Cardiac fibroblast (primary cell): ENCODE results near the gene EVX1.

Experiments used
- DNase-seq, 2 donors: peaks; one replicate each; pipeline versions ENCODE4 v3.0.0 to v3.0.0-alpha.2; 2010; ENCODE audit warnings: low read depth in 2 of 2
- H3K4me3 ChIP-seq, 2 donors: replicated peaks in 1 of 2; 1 replicate in 1 of 2; 2 replicates in 1 of 2; pipeline ENCODE4 v1.5.1; 2011; ENCODE audit warnings: low read depth in 2 of 2, low read length in 2 of 2, mild to moderate bottlenecking in 2 of 2, moderate library complexity in 1 of 2
- CTCF ChIP-seq: IDR thresholded peaks from one replicate; pipeline ENCODE4 v1.5.1; 2011; ENCODE audit warnings: low read depth, mild to moderate bottlenecking, low read length, inconsistent platforms

The EVX1 gene

DNA sequence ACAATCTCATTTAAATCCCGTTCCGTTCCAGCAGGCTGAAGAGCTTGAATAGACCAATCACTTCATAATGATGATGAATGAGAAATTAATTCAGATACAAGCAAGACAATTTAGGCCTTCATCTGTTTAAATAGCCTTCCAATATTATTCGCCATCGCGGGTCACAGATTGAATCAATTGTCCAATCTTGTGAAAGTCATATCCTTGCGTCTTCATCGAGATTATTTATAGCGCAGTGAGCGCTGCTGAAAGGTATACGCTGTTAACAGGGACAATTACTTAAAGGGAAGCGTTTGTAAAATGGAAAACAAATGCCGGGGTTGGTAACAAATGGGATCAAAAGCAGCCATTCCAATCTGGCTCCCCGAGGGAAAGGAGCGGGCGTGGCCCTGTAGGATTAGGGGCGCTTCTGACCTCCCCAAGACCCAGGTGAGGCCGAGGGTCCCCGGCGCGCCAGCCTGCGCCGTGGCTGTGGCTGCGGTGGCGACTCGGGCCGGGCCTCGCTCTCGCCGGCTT, 8.6 kb downstream of the EVX1 start:
- DNase-seq = no peak
- H3K4me3 ChIP-seq = no peak overlapping the region
- TF ChIP-seq CTCF = no peak

- no peak for TF ChIP-seq CTCF
- no peak for DNase-seq
- H3K4me3 ChIP-seq = no peak overlapping the region
Measured at GRCh38 chr7:27251652-27252590, 9.3 kb downstream of the EVX1 start.

DNA sequence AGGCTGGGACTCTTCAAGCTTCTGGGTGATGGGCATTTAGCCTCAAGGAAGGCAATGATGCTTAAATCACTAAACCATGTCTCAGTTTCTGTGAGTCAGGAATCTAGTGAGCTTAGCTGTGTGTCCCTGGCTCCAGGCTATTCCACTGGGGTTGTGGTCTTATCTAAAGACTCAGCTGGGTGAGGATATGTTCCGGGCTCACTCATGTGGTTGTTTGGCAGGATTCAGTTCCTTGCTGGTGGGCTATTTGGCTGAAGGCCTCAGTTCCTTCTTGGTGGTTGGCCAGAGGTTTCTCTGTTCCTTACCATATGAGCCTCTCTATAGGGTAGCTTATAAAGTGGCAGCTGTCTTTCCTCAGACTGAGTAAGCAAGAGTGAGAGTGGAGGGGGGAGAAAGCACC, 12.0 kb downstream of the EVX1 start:
- TF ChIP-seq CTCF = no peak
- H3K4me3 ChIP-seq = no peak overlapping the region
- no peak for DNase-seq

DNA sequence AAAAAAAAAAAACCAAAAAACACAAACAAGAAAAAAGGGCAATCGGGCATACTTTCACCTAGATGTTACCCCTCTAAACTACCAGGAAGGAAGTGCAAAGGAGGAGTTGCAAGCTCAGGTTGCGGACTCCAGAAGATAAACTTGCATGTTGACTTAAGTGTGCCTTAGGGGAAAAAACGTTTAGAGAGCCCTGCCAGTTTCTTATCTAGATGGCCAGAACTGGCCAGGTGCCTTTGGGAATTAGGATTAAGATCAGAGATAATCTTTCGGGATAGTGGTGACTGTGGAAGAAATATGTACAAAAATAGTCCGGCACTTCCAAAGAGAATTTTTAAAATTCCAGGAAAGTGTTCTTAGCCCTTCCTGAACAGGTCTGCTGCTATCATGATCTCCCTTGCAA, 17.6 kb downstream of the EVX1 start:
- no peak overlapping the region for H3K4me3 ChIP-seq
- no peak for TF ChIP-seq CTCF
- DNase-seq = no peak

DNA sequence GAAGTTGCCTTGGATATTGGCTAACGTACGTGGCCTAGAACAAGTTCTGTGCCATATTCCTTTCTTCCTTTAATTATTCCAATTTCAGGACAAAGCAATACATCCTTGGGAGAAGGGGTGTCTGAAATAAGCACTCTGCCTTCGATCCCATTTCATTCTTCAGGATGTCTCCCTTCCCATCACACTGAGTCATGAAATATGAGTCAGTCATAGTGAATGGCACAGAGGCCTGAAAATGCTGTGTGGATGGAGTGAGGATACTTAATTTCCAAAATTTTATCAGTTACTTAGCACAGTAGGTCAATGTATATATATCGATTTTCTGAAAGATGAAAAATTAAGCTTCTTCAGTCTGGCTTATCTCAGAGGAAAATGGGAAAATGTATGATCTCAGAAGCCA, 19.5 kb downstream of the EVX1 start:
- no peak overlapping the region for H3K4me3 ChIP-seq
- TF ChIP-seq CTCF = no peak
- no peak for DNase-seq

- H3K4me3 ChIP-seq = no peak overlapping the region
- no peak for DNase-seq
- TF ChIP-seq CTCF = no peak
Measured at GRCh38 chr7:27263781-27264180, 21.2 kb downstream of the EVX1 start.
